Fibroblast of the conjunctiva (primary cell): ENCODE measurements around the gene RNASE8.
"Not testable (repeated sequence)": the region's sequence is repeated elsewhere in the genome, so short reads cannot be mapped to it uniquely, and the experiment has no call there.

ENCODE experiments used
- DNase-seq: peaks from one replicate; pipeline ENCODE4 v3.0.0-alpha.2; 2010; ENCODE audit warnings: low read depth

Gene RNASE8, protein sequence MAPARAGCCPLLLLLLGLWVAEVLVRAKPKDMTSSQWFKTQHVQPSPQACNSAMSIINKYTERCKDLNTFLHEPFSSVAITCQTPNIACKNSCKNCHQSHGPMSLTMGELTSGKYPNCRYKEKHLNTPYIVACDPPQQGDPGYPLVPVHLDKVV

DNA sequence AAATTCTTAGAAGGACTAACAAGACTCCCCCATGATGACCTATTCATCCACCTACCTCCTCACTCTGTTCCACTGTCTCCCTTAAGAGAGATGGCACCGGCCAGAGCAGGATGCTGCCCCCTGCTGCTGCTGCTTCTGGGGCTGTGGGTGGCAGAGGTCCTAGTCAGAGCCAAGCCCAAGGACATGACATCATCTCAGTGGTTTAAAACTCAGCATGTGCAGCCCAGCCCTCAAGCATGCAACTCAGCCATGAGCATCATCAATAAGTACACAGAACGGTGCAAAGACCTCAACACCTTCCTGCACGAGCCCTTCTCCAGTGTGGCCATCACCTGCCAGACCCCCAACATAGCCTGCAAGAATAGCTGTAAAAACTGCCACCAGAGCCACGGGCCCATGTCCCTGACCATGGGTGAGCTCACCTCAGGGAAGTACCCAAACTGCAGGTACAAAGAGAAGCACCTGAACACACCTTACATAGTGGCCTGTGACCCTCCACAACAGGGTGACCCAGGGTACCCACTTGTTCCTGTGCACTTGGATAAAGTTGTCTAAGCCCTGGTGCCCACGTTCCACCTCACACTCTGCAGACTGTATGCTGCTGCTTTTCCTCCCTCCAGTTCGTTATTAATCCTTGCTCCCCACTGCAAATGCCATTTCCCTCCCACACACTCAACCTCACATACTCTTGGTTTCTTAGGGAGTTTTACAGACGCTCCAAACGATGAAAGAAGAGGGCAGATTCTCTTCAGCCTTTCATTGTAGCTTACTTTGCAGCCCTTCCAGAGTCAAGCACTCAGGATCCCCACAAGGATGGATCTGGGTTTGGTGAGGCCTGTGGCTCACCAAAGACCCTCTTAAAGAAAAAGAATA lies at the start of gene RNASE8:
Gene RNASE8 (plus strand): TSS at position 20 of the 873 bp plus-strand sequence. CDS start 71 bp downstream, at position 91.
- no peak for DNase-seq

DNA sequence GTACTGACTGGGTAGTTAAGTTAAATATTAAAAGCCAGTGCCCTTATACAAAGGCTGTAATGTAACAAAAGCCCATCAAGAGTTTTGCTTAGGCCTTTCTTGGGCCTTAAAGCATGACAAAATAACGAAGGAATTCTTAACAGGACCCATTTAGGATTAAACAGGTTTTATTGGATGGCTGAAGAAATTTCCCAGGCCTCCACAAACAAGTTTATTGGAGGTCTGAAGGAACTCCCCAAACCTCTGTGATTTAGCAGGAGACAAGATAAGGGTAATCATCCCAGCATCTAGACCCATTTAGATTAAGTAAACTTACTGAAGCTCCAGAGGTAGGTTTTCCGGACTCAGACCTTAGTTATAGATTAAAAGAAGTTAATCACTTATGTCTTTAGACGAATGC lies 47.9 kb upstream of the RNASE8 start:
- not testable (repeated sequence) for DNase-seq

DNA sequence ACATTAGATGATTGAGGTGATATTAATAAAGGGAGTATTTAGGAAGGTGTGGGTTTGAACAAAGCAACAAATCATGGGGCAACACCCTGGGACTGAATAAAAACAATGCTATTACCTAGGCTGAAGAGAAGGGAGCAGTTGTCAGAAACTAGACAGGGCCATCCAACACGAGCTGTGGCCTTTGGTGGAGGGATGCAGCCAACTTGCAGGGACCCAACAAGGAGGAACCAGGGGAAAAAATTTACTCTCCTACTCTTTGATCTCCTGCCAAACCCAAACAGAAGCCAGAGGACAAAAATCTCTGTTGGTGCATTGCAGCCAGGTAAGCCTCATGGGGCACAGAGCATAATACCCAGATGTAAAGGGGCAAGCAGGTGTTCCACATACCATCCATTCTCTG lies 46.5 kb upstream of the RNASE8 start:
- no peak for DNase-seq

DNA sequence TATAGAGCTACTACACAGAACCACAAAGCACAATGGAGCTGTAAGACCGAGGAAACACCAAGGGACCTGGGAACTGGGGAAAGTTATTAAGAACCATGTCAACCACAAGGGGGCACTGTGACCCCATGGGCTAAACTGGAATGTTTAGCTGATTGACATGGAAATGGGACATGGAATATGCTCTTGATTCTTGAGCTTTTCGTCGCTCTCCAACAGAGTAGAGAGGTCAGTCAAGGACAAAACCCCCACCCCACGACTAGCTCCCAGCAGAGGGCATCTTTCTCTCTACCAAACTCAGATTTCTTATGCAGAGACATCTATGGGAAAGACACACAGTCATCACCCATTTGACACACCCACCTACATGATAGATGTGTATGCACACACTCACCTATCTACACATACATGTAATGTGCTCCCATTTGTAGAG lies 42.8 kb upstream of the RNASE8 start:
- DNase-seq = peak; percentile 77

DNA sequence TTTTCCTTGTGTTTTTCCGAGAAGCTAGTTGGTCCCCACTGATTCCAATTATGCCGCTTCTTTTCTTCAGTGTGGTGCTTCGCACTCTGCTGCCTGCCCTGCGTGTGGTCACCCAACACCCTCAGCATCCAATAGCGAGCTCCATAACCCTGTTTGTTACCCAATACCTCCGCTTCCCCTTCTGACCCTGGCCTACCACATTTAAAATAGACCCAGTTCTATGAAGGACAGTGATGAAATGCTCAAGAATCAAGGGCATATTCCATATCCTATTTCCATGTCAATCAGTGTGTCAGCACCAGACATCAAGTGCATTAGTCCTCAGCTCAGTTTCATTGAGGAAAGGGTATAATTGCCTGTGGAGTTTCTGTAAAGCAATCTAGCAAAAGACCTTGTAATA lies 42.3 kb upstream of the RNASE8 start:
- DNase-seq = no peak

DNA sequence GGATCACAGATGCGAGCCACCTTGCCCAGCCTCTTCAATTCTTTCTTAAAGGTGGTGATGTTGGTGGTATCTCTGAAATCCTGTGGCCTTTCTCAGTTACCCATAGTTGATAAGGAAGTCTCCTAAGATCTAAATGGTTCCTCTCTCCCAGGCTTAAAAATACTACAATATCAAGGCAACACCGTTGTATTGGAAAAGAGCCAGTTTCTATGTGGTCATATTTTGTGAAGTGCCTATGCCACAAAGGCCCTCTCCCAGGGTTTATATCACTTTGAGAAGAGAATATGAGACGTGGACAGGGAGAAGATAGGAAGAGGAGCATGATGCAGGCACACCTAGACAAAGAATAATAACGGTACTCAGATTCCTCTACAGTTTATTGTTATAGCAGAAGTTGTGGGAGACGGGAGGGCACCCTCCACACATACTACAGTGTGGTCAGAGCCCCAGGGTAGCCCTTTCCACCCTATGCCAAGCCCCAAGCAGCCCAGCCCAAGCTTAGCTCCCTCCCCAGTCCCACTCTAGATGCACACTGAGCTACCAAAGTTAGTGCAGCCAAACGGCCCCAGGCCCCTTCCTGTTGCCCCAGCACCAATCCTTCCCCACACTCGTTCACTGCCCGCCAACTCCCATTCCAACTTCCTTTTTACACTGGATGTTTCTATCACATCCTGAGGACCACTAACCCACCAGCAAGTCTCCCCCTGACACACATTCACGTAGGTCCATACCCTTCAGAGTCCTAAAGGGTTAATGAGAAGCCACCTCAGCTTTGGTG lies 41.0 kb upstream of the RNASE8 start:
- no peak for DNase-seq

DNA sequence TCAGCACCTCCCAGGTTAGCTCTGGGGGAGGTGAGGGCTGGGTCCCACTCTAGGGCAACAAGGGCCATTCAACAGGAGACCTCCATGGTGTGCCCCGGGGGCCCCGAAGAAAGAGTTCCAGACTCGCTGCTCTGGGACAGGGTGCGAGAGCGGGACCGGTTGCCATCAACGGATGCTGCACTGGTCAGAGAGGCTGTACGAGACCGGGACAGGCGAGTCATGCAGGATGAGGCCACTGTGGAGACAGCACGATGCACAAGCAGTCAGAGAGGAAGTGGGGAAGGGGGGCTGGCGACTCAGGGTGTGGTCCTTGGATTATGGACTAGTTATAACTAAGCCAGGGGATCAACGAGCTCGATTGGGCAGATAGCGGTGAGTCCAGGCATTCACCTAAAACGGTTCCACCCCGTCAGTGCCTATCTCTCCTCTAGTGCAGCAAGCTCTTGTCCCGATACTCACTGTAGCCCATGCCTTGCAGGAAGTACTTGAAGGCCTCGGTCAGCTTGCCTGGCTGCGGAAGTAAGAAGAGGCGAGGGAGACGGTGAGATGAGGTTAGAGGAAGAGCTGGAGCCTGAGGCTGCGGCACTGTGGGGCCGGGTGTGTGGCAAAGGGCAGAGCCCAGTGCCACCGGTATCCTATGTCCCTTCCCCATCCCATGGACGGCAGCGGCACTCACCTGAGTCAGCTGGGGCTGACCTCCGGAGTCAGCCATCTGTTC lies 39.9 kb upstream of the RNASE8 start:
- DNase-seq = no peak

DNA sequence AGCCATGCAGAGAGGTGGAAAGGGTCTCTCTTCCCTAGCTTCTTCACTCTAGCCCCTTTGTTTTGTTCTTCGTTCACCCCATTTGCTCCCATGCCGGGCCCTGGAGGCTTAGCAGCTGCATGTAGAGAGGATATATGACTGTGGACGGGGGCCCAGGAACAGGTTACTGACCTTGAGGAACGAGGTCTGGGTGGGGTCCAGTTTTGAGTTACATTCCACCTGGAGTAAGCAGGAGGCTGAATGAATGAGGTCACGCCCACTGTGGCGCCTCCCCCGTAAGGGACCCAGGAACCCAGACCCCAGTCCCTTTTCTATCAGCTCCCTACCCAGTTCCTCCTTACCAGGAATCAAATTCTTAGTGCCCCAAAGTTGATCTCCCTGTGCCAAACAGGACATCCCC lies 39.3 kb upstream of the RNASE8 start:
- no peak for DNase-seq

DNA sequence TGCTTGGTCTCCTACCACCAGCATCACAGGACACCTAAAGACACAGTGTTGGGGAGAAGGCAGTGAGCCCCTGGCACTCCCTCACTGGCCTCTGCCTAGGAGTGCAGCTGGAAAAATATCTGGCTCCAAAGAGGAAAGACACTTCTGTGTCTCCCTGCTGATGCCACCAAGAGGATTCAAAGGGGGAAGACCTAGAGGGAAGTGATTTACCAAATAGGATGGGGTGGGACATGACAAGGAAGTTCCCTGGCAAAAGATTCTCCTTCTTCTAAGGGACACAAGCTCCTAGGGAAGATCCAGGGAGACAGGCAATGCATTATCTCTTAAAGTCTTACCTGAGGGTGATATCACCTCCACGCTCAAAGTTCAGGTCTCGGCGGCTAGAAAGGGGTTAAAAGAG lies 38.8 kb upstream of the RNASE8 start:
- DNase-seq = no peak

DNA sequence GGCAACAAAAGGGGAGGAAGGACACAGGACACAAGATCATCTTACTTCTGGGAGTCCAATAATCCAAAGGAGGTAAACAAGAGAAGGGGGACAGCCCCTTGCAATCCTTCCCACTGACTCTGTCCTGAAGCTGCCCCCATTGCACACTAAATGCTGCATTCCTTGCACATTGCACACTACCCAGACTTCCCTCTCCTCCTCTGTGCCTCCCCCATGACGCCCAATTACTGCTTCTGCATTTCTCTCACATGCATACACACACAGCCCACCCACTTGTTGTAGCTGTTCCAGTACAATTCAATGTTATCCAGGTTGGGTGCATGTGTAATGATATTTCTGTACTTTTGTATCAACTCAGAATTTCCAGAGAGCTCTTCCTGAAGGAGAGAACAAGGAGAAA lies 38.3 kb upstream of the RNASE8 start:
- DNase-seq = no peak

DNA sequence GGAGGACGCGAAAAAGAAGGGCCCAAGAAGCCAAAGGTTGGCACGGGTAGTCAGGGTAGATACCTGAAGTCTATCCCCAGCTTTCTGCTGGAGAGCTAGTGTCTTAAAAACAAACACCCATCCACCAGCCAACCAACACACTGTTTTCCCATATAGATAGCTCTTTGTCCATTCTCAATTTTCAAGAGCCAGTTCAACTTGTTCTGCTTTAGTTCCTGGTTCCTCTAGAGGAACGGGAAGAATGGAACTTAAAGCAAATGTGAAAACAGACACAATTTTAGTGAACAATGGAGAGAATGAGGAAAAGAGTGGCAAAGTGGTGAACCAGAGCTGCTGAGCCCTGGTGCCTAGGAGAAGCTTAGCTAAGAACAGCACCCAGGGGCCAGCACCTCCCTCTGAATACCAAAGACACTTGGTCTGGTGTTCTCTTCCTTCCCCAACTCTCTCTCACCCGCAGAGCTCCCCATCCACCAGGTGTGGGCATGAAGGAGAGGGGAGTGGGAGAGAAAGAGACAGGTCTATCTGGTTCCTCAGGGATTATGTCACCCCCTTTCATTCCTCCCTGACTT lies 36.6 kb upstream of the RNASE8 start:
- no peak for DNase-seq

DNA sequence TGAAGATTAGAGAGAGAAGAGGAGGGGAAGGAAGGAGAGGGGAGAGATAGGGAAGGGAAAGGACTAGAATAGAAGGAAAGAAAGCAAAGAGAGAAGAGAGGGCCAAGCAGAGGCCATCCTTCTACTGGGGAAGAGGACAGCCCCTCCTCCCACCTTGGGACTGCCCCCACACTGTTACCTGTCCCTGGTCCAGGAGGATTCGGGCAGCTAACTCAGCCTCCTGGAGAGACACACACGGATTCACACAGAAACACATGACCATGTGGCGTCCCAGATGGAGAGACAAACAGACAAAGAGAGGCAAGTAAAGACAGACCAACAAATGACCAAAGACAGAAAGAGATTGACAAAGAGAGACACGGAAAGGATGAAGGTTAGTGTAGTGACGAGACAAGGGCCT lies 34.9 kb upstream of the RNASE8 start:
- no peak for DNase-seq

DNA sequence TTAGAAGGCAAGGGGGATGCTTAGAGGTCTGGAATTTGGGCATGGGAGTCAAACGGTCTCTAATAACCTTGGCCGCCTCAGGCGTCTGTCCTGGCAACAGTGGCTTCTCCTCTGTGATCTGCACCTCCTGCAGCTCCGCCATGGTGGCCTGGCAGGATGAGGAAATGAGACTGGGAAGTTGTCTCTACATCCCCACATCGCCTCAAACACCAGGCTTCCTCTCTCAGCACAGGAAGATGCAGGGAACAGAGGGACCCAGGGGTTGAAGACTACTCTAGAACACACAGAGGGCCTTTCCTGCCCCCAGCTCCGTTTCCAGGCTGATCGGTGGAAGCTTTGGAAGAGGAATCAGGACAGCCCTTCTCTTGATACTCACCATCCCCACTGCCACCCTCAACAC lies 34.4 kb upstream of the RNASE8 start:
- DNase-seq = no peak

DNA sequence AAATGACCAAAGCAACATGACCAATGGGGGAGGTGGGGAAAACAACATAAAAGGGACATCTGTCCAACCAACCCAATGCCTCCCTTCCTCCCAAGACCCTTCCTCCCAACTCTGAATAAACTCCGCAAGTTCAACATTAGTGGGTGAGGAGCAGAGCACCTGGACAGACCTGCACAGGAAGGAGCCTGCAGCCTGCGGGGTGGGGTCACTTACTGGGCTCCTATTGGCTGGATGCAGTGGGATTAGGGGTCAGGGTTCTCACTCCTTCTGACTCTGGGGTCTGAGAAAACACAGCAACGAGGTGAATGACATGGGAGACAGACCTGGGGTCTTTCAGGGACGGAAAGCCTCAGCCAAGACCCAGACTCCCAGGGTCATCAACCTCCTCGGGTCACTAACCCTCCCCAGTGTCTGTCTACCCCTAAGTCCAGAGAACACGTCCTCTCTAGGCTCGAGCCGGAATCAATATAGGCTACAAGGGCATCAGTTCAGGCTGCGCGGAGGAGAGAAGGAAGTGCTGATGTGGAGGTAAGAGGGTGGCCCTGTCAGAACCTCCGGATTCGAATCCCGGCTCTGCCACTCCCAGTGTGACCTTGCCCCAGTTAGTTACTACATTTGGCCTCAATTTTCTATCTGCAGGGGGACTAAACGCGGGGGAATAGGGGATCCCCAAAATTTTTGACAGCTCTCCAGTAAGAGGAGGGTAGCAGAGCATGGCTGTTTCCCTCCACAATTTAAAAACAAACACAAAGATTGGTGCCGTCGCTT lies 33.6 kb upstream of the RNASE8 start:
- no peak for DNase-seq

DNA sequence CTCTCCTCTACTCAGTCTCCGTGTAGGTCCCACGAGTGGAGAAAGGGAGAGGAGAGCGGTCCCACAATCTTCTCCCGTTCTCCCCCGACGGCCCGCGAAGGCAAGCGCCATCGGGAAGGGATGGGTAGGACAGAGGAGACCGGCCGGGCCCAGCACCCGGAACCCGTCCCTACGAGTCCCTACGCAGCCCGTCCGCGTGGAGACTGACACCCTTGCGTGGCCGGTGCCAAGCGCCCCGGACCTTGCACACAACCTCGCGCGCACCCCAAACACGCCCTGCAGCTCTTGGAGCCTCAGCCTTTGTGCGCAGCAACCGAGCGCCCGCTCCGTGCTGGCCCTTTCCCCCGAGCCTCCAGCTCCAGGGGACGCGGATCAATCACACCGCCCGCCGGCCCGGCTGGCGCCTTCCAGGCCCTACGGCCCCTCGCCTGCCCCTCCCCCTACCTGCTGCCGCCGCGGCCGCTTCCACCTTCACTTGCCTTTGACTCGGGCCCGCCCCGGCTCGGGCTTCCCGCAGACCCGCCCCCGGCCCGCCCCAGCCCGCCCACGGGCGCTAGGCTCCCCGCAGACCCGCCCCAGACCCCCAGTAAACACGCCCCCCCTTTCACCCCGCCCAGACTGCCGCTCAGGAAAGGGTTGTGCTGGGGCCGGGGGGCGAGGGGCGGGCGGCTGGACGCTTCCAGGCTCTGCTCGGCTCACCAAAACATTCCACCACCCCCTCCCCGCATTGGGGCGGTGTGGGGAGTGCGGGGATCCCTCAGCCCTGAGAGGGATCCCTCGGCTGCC lies 32.8 kb upstream of the RNASE8 start, which contains the start of gene NDRG2:
Gene NDRG2 (minus strand): TSS at position 477 of the 786 bp plus-strand sequence. CDS start 1,746 bp downstream, outside the sequence.
- no peak for DNase-seq

DNA sequence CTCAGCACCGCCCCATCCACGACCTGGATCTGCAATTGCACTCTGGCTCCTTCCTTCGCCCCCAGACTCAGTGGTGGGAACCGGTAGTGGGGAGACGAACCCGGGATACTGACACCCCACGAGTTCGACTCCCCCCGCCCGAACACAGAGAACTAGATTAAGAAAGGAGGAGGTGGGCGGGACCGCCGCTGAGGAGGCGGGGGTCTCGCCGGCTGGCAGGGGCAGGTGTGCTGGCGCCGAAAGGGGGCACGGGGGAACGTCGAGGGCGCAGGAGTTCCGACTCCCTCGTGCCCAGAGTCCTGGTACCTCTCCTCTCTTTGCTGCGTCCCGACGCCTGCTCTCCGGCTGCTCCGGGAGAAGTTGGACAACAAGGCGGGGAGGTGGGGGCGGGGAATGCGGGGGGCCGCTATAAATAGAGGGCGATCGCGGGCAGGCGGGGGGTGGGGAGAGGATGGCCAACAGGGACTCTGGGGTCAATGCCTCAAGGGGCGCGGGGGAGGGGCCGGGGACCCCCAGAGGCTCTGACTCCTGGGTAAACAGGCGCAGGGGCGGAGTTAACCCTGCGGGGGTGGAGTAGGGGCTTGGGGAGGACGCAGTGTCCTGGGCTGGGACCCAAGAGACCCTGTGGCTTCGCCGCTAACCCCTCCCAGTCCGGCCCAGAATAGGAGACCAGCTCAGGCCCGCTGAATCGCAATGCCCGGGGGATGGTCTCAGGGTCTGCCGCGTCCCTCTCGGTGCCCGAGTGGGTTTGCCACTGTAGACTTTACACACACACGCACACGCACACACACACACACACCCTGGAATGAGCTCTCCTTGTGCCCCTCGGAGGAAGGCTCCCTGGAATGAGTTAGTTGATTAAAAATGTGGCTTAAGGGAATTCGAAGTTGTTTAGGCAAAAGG lies 32.0 kb upstream of the RNASE8 start:
- no peak for DNase-seq

DNA sequence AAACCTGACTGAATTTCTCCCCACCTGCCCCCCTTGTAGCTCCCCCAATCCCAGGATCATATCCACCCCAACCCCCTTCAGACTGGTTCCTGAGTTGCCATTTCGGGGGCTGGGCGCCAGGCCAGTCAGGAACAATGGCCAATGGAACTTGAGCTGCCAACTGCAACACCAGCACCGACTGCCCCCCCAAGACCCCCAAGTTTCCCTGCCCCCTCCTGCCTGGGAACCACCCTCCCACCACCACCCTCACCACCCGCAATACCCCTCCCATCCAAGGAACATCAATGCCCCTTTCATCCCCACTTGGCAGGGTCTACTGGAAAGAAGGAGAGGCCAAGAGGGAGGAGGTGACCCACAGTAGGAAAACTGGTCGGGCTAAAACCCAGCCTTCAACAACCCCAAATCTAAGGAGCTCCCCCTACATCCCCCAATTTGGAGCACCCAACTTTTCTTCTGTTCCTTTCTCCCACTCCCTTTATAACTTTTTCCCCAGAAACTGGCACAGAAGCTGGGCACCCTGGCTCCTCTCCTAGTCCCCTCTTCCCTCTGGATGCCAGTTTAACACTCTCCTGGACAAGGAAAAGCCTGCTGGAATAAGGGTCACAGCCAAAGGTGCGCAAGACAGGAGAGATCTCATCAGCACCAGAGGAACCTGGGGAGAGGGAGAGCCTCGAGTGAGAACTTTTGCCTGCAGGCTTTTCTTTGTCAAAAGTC lies 31.2 kb upstream of the RNASE8 start:
- DNase-seq = no peak

DNA sequence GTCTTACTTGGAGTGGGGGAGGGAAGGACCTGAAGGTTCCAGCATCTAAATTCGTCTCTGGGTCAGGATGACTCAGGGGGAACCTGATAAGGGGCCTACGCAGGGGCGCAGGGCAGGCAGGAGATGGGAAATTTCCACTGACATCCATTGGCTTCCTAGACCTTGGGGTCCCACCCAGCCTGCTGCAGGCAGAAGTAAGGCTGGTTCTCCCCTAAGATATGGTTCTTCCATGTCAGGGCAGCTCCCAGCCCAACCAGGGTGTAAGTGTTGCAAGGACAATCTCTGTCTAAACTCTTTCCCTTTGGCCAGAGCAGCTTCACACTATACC lies 30.7 kb upstream of the RNASE8 start:
- no peak for DNase-seq

DNA sequence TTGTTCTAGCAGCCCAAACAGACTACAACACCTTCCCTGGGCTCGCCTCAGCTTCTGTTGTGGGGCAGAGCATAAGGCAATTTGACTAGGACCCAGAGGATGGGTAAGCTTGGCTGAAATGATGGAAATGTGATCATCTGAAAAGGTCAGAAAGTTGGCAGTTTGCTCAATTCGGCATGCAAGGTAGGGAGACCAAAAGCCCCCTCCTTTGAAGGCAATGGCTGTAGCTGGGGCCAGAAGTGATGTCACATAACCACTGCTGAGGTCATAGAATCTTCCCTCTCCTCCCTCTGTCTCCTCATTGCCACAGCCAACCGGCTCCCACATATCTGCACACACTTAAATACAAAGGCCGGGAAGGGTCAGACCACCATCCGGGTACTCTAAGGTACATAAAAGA lies 27.7 kb upstream of the RNASE8 start, which contains the start of gene TPPP2:
Gene TPPP2 (plus strand): TSS at position 301 of the 400 bp plus-strand sequence. CDS start 365 bp downstream, outside the sequence.
- DNase-seq = no peak
